ENCODE data around the gene DCTN4. TPM values are rescaled to one million over a fixed set of nuclear protein-coding genes. Genes with fewer than 3 reads are reported as not detected.

The DCTN4 gene
- total RNA-seq, 1 donor from 2014 or later: 28.1 TPM

- DNase-seq (ENCODE audit: low spot score in 2 of 2): no peak
- no peaks in the 10 kb centered on the region for H3K9me3 ChIP-seq
- no peaks in the 10 kb centered on the region for H3K36me3 ChIP-seq
- no peak for TF ChIP-seq CTCF (IDR thresholded peaks at IDR 0.05)
- H3K4me3 ChIP-seq: peak overlapping the region; percentile 68 to 88
- H3K27me3 ChIP-seq: no peaks in the 10 kb centered on the region
- intact Hi-C loops (cut with DNase I): loop anchor here (1.0 to 2.0 kb wide), 3 partner anchors 19 to 77 kb away; partner anchors contain the start of genes DCTN4 and RBM22
- peaks cover 22 to 35% of the 10 kb centered on the region in 2 donors for H3K4me1 ChIP-seq
- peak overlapping the region; percentile 97 for H3K27ac ChIP-seq
Measured at GRCh38 chr5:150778088-150778516, 19.3 kb upstream of the DCTN4 start.

- Histone ChIP-seq H3K27me3 (no peaks in the 10 kb centered on the region), H3K36me3 (no peaks in the 10 kb centered on the region), H3K4me3 (peak overlapping the region; percentile 68 to 88), H3K4me1 (peaks cover 18 to 31% of the 10 kb centered on the region in 2 donors), H3K27ac (peak overlapping the region; percentile 97), H3K9me3 (no peaks in the 10 kb centered on the region)
- no peak for DNase-seq (ENCODE audit: low spot score in 2 of 2)
- TF ChIP-seq CTCF (IDR thresholded peaks at IDR 0.05): no peak
- intact Hi-C loops (cut with DNase I): loop anchor here (1.0 to 2.0 kb wide), 3 partner anchors 18 to 77 kb away; partner anchors contain the start of genes DCTN4 and RBM22
Measured at GRCh38 chr5:150777685-150778084, 18.9 kb upstream of the DCTN4 start.

GRCh38 chr5:150774145-150774544 lies 15.3 kb upstream of the DCTN4 start:
- Histone ChIP-seq H3K4me1 (peaks cover 0 to 4% of the 10 kb centered on the region in 2 donors), H3K27ac (peak overlapping the region in 1 of 2 donors; percentile 40), H3K27me3 (no peaks in the 10 kb centered on the region), H3K9me3 (no peaks in the 10 kb centered on the region), H3K36me3 (no peaks in the 10 kb centered on the region), H3K4me3 (no peak overlapping the region)
- TF ChIP-seq CTCF (IDR thresholded peaks at IDR 0.05): no peak
- DNase-seq (ENCODE audit: low spot score in 2 of 2): no peak
- intact Hi-C loops (cut with DNase I): no loop called here

- no peaks in the 10 kb centered on the region for H3K27me3 ChIP-seq
- no peak for TF ChIP-seq CTCF (IDR thresholded peaks at IDR 0.05)
- no peak overlapping the region for H3K4me3 ChIP-seq
- H3K9me3 ChIP-seq: no peaks in the 10 kb centered on the region
- intact Hi-C loops (cut with DNase I): no loop called here
- no peak overlapping the region for H3K27ac ChIP-seq
- no peaks in the 10 kb centered on the region for H3K36me3 ChIP-seq
- no peak for DNase-seq (ENCODE audit: low spot score in 2 of 2)
- H3K4me1 ChIP-seq: no peaks in the 10 kb centered on the region
Measured at GRCh38 chr5:150771034-150771795, 12.4 kb upstream of the DCTN4 start.

- TF ChIP-seq CTCF (IDR thresholded peaks at IDR 0.05): no peak
- Histone ChIP-seq H3K4me3 (no peak overlapping the region), H3K9me3 (no peaks in the 10 kb centered on the region), H3K4me1 (peaks cover 0 to 4% of the 10 kb centered on the region in 2 donors), H3K36me3 (no peaks in the 10 kb centered on the region), H3K27ac (no peak overlapping the region), H3K27me3 (no peaks in the 10 kb centered on the region)
- intact Hi-C loops (cut with DNase I): no loop called here
- DNase-seq (ENCODE audit: low spot score in 2 of 2): no peak
Measured at GRCh38 chr5:150766251-150766650, 7.4 kb upstream of the DCTN4 start.

All from ascending aorta (tissue), 2 donors.